WERI-Rb-1 (cell line): ENCODE results near the gene RASL10A.

Experiments
- DNase-seq: peaks from one replicate; pipeline ENCODE4 v3.0.0-alpha.2; 2020
- H3K27ac ChIP-seq: fragments of 250-450 bp; sonication (Bioruptor Pico); 2 replicates; pipeline ENCODE4 v1.5.1; 2020; ENCODE audit warnings: mild to moderate bottlenecking, moderate library complexity
- H3K27me3 ChIP-seq: fragments of 250-450 bp; sonication (Bioruptor Pico); 2 replicates; pipeline ENCODE4 v1.5.1; 2021; ENCODE audit warnings: mild to moderate bottlenecking, low read depth, moderate library complexity; ENCODE audit not compliant: insufficient read depth, severe bottlenecking
- H3K36me3 ChIP-seq: fragments of 250-450 bp; sonication (Bioruptor Pico); 2 replicates; pipeline ENCODE4 v1.5.1; 2020; ENCODE audit warnings: mild to moderate bottlenecking, moderate library complexity
- H3K4me3 ChIP-seq: 2 replicates; pipeline ENCODE4 v1.5.1; 2011; ENCODE audit warnings: low read depth, mild to moderate bottlenecking, control low read depth, low read length
- H3K9me3 ChIP-seq: fragments of 250-450 bp; sonication (Bioruptor Pico); 2 replicates; pipeline ENCODE4 v1.5.1; 2021; ENCODE audit warnings: mild to moderate bottlenecking, moderate library complexity; ENCODE audit not compliant: severe bottlenecking
- CTCF ChIP-seq: IDR thresholded peaks from 2 replicates; pipeline ENCODE4 v1.5.1; 2011; ENCODE audit warnings: low read depth, mild to moderate bottlenecking, control low read depth, inconsistent platforms, low read length

Gene RASL10A

GRCh38 chr22:29336751-29337490, 21.4 kb upstream of the RASL10A start:
- Histone ChIP-seq H3K27ac (no peak overlapping the region), H3K27me3 (no peaks in the 10 kb centered on the region), H3K9me3 (no peaks in the 10 kb centered on the region), H3K36me3 (peaks cover 68% of the 10 kb centered on the region), H3K4me3 (no peak overlapping the region)
- no peak for TF ChIP-seq CTCF
- no peak for DNase-seq

GRCh38 chr22:29335656-29336055, 20.2 kb upstream of the RASL10A start:
- no peaks in the 10 kb centered on the region for H3K27me3 ChIP-seq
- no peak for DNase-seq
- no peak overlapping the region for H3K27ac ChIP-seq
- peaks cover 66% of the 10 kb centered on the region for H3K36me3 ChIP-seq
- no peak overlapping the region for H3K4me3 ChIP-seq
- TF ChIP-seq CTCF: no peak
- H3K9me3 ChIP-seq: no peaks in the 10 kb centered on the region

GRCh38 chr22:29334696-29335344, 19.3 kb upstream of the RASL10A start:
- no peak overlapping the region for H3K27ac ChIP-seq
- H3K9me3 ChIP-seq: no peaks in the 10 kb centered on the region
- H3K36me3 ChIP-seq: peaks cover 61% of the 10 kb centered on the region
- H3K27me3 ChIP-seq: no peaks in the 10 kb centered on the region
- no peak overlapping the region for H3K4me3 ChIP-seq
- TF ChIP-seq CTCF: no peak
- no peak for DNase-seq

- peaks cover 60% of the 10 kb centered on the region for H3K36me3 ChIP-seq
- no peak for DNase-seq
- H3K27me3 ChIP-seq: no peaks in the 10 kb centered on the region
- no peak overlapping the region for H3K27ac ChIP-seq
- TF ChIP-seq CTCF: no peak
- no peak overlapping the region for H3K4me3 ChIP-seq
- H3K9me3 ChIP-seq: no peaks in the 10 kb centered on the region
Measured at GRCh38 chr22:29334148-29334547, 18.7 kb upstream of the RASL10A start.

- no peak for TF ChIP-seq CTCF
- no peaks in the 10 kb centered on the region for H3K27me3 ChIP-seq
- no peak for DNase-seq
- H3K27ac ChIP-seq: no peak overlapping the region
- H3K9me3 ChIP-seq: no peaks in the 10 kb centered on the region
- H3K36me3 ChIP-seq: peaks cover 55% of the 10 kb centered on the region
- no peak overlapping the region for H3K4me3 ChIP-seq
Measured at GRCh38 chr22:29332886-29333496, 17.5 kb upstream of the RASL10A start.
